Smooth muscle cell of trachea (primary cell): ENCODE results near the gene INHBA. TPM values are rescaled to one million over a fixed set of nuclear protein-coding genes. Genes with fewer than 3 reads are reported as not detected.

Experiments
- total RNA-seq: library from RNA; depleted of rRNA; stranded (reverse); fragments of >200 nt; gene quantifications from 2 replicates; pipeline ENCODE4 v1.2.1, GENCODE V29; 2014

Gene INHBA
- 8.1 and 8.6 TPM in 2 replicates for total RNA-seq

GRCh38 chr7:41702635-41703371, at the start of gene INHBA:
INHBA (minus strand) TSS chr7:41703090; CDS start chr7:41700374, 2,716 bp downstream.

